HEK293 (cell line): ENCODE measurements around the gene HOXB8.

ENCODE experiments used
- CTCF ChIA-PET: fragments of 350-600 bp; formaldehyde crosslinking; extraction: SDS; loops from one replicate; lab custom pipeline; 2021; ENCODE audit warnings: antibody characterized with exemption; lab: Yijun Ruan, JAX
- POLR2A ChIA-PET: fragments of 300-600 bp; formaldehyde crosslinking; extraction: SDS; loops from one replicate; lab custom pipeline; 2020; ENCODE audit warnings: antibody characterized with exemption, inconsistent platforms; lab: Yijun Ruan, JAX
- H3K27ac ChIP-seq: fragments of 200-500 bp; sonication (Bioruptor generic); 2 replicates; pipeline ENCODE4 v1.5.1; 2014; ENCODE audit warnings: low read depth, low read length, control low read depth, inconsistent platforms; ENCODE audit errors: extremely low read depth
- H3K36me3 ChIP-seq, 2 experiments: fragments of 200-500 bp in 1 of 2; sonication (Bioruptor generic) in 1 of 2; 1 replicate in 1 of 2; 2 replicates in 1 of 2; pipeline ENCODE4 v1.5.1; 2014 to 2017; ENCODE audit warnings: inconsistent platforms in 2 of 2, low read length in 2 of 2; ENCODE audit not compliant: control insufficient read depth in 2 of 2, insufficient read depth in 1 of 2
- H3K4me1 ChIP-seq: fragments of 200-500 bp; sonication (Bioruptor generic); 2 replicates; pipeline ENCODE4 v1.5.1; 2014; ENCODE audit warnings: mild to moderate bottlenecking, low read length, inconsistent platforms; ENCODE audit not compliant: control insufficient read depth, insufficient read depth
- H3K4me3 ChIP-seq: 2 replicates; pipeline ENCODE4 v1.5.1; 2011; ENCODE audit warnings: low read depth, mild to moderate bottlenecking, control low read depth, low read length, moderate library complexity
- H3K9me3 ChIP-seq: fragments of 200-500 bp; sonication (Bioruptor generic); 2 replicates; pipeline ENCODE4 v1.5.1; 2014; ENCODE audit warnings: low read depth, low read length, inconsistent platforms; ENCODE audit not compliant: control insufficient read depth, insufficient read depth
- KLF1 ChIP-seq: fragments of 450-650 bp; formaldehyde crosslinking; IDR thresholded peaks from 2 replicates; pipeline ENCODE4 v1.5.1; 2016; ENCODE audit warnings: missing biosample characterization, missing genetic modification characterization
- KLF16 ChIP-seq: fragments of 450-650 bp; formaldehyde crosslinking; IDR thresholded peaks from 2 replicates; pipeline ENCODE4 v1.5.1; 2017; ENCODE audit warnings: missing biosample characterization, missing genetic modification characterization
- KLF8 ChIP-seq: fragments of 450-650 bp; formaldehyde crosslinking; IDR thresholded peaks from 2 replicates; pipeline ENCODE4 v1.5.1; 2016; ENCODE audit warnings: missing biosample characterization, missing genetic modification characterization
- KLF9 ChIP-seq: fragments of 450-650 bp; formaldehyde crosslinking; IDR thresholded peaks from 2 replicates; pipeline ENCODE4 v1.5.1; 2016; ENCODE audit warnings: missing biosample characterization, missing genetic modification characterization, low read depth
- PRDM4 ChIP-seq: fragments of 450-650 bp; formaldehyde crosslinking; IDR thresholded peaks from 2 replicates; pipeline ENCODE4 v1.5.1; 2017; ENCODE audit warnings: missing biosample characterization, missing genetic modification characterization
- SCRT2 ChIP-seq: fragments of 450-650 bp; formaldehyde crosslinking; IDR thresholded peaks from 2 replicates; pipeline ENCODE4 v1.5.1; 2016; ENCODE audit warnings: missing biosample characterization, missing genetic modification characterization
- SP2 ChIP-seq: fragments of 450-650 bp; formaldehyde crosslinking; IDR thresholded peaks from 2 replicates; pipeline ENCODE4 v1.5.1; 2016; ENCODE audit warnings: missing biosample characterization, missing genetic modification characterization
- ZBTB11 ChIP-seq: fragments of 450-650 bp; formaldehyde crosslinking; conservative IDR thresholded peaks from 2 replicates; pipeline ENCODE4 v1.5.1; 2016; ENCODE audit warnings: low read depth, missing biosample characterization, missing genetic modification characterization
- ZBTB6 ChIP-seq: fragments of 450-650 bp; formaldehyde crosslinking; IDR thresholded peaks from 2 replicates; pipeline ENCODE4 v1.5.1; 2017; ENCODE audit warnings: missing biosample characterization, missing genetic modification characterization
- ZBTB7A ChIP-seq: fragments of 450-650 bp; formaldehyde crosslinking; IDR thresholded peaks from 2 replicates; pipeline ENCODE4 v1.5.1; 2016; ENCODE audit warnings: low read depth, missing biosample characterization, missing genetic modification characterization
- ZNF18 ChIP-seq: fragments of 450-650 bp; formaldehyde crosslinking; IDR thresholded peaks from 2 replicates; pipeline ENCODE4 v1.5.1; 2016; ENCODE audit warnings: missing biosample characterization, missing genetic modification characterization
- ZNF366 ChIP-seq: fragments of 450-650 bp; formaldehyde crosslinking; conservative IDR thresholded peaks from 2 replicates; pipeline ENCODE4 v1.5.1; 2016; ENCODE audit warnings: missing biosample characterization, missing genetic modification characterization
- ZNF391 ChIP-seq: fragments of 450-650 bp; formaldehyde crosslinking; IDR thresholded peaks from 2 replicates; pipeline ENCODE4 v1.5.1; 2016; ENCODE audit warnings: low read depth, missing biosample characterization, missing genetic modification characterization, borderline replicate concordance
- ZNF416 ChIP-seq: fragments of 450-650 bp; formaldehyde crosslinking; IDR thresholded peaks from 2 replicates; pipeline ENCODE4 v1.5.1; 2016; ENCODE audit warnings: missing biosample characterization, missing genetic modification characterization
- ZNF580 ChIP-seq: fragments of 450-650 bp; formaldehyde crosslinking; IDR thresholded peaks from 2 replicates; pipeline ENCODE4 v1.5.1; 2016; ENCODE audit warnings: missing biosample characterization, missing genetic modification characterization
- ZNF626 ChIP-seq: fragments of 450-650 bp; sonication (Bioruptor Pico); formaldehyde crosslinking; IDR thresholded peaks from 2 replicates; pipeline ENCODE4 v1.5.1; 2018; ENCODE audit warnings: missing biosample characterization, missing genetic modification characterization, inconsistent platforms
- ZNF654 ChIP-seq: fragments of 450-650 bp; formaldehyde crosslinking; IDR thresholded peaks from 2 replicates; pipeline ENCODE4 v1.5.1; 2016; ENCODE audit warnings: low read depth, missing biosample characterization, missing genetic modification characterization
- ZNF660 ChIP-seq: fragments of 450-650 bp; IDR thresholded peaks from 2 replicates; pipeline ENCODE4 v1.5.1; 2018; ENCODE audit warnings: missing biosample characterization, mild to moderate bottlenecking, missing genetic modification characterization
- ZSCAN30 ChIP-seq: fragments of 450-650 bp; IDR thresholded peaks from 2 replicates; pipeline ENCODE4 v1.5.1; 2018; ENCODE audit warnings: missing biosample characterization, mild to moderate bottlenecking, missing genetic modification characterization, moderate library complexity
- ZXDB ChIP-seq: fragments of 450-650 bp; formaldehyde crosslinking; IDR thresholded peaks from 2 replicates; pipeline ENCODE4 v1.5.1; 2016; ENCODE audit warnings: missing biosample characterization, missing genetic modification characterization
- TF ChIP-seq, protein P1 (sequence below): fragments of 450-650 bp; formaldehyde crosslinking; IDR thresholded peaks from 2 replicates; pipeline ENCODE4 v1.5.1; 2016; ENCODE audit warnings: missing biosample characterization, missing genetic modification characterization, borderline replicate concordance

Gene HOXB8

DNA sequence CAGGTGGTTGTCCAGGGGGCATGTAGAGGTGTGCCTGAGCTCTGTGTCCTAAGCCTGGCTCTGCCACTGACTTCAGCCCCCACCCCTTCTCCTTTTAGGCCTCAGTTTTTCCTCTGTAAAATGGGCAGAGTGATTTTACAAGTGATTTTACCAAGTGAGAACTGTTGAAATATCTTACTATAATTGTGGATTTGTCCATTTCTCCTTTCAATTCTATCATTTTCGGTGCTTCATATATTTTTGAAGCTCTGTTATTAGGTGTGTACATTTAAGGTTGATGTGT, 32.8 kb upstream of the HOXB8 start:
- H3K27ac ChIP-seq = peak overlapping the region; percentile 93
- POLR2A ChIA-PET = interaction anchor here (1.3 to 3.1 kb wide), 2 partner anchors 11 to 22 kb away, joined by 10 to 23 read pairs; partner anchors contain the start of gene HOXB9
- no peaks in the 10 kb centered on the region for H3K9me3 ChIP-seq
- H3K36me3 ChIP-seq = peaks cover 0 to 8% of the 10 kb centered on the region in 2 experiments; a peak in 1 of 3 replicates
- peaks cover 6% of the 10 kb centered on the region for H3K4me1 ChIP-seq
- TF ChIP-seq ZSCAN30 (tag by site-specific recombination) (peak; percentile 16; the same call in 1 of the 2 replicates), ZNF660 (tag by site-specific recombination) (no peak), ZNF580 (peak; percentile 73)
- CTCF ChIA-PET = interaction anchor here (0.6 to 2.2 kb wide), 6 partner anchors 11 to 542 kb away, joined by 4 to 16 read pairs (median 6); no protein-coding TSS in a partner anchor
- peak overlapping the region; percentile 80 for H3K4me3 ChIP-seq

DNA sequence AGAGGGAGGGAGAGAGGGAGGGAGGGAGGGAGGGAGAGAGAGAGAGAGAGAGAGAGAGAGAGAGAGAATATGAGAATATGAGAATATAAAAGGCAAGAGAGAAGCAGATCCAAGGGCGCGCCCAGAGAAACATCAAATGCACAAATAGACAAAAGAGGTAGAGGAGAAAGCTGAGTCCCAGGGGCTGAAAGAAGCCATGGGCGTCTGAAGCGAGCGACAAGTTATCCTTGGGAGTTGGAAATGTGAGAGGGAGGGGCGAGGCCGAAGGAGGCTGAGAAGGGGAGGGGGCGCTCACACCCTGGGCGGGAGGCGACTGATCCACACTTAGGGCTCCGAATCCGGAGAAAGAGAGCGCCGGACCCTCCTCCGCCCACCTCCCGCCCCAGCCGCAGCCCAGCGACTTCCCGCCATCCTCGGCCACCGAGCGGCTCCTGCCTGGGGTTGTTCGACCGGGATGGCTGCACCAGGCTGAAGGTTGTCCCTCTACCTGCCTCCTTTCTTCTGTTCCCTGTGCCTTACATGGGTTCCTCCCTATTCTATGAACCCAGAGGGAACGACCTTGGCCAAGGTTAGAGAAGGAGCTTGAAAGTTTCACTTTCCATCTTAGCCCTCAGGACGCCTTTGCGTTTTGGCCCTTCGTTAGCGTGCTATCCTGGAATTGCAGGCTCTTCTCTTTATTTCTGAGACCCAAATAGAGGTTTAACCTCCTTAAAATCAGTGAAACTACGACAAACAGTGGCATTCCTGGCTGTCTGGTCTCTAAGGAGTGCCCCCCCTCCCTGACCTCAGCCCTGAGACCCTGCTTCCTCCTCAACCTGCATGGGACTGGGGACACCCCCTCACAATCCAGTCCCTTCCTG, 32.2 kb upstream of the HOXB8 start:
- CTCF ChIA-PET = interaction anchor here (0.7 to 2.2 kb wide), 6 partner anchors 11 to 467 kb away, joined by 3 to 16 read pairs (median 6); no protein-coding TSS in a partner anchor
- Histone ChIP-seq H3K4me3 (peak overlapping the region; percentile 80), H3K9me3 (no peaks in the 10 kb centered on the region), H3K27ac (peak overlapping the region; percentile 93), H3K36me3 (peaks cover 0 to 14% of the 10 kb centered on the region in 2 experiments; a peak in 1 of 3 replicates), H3K4me1 (peaks cover 6% of the 10 kb centered on the region)
- POLR2A ChIA-PET = interaction anchor here (0.6 to 3.1 kb wide), 5 partner anchors 11 to 359 kb away, joined by 3 to 23 read pairs (median 5); partner anchors contain the start of gene HOXB9
- TF ChIP-seq ZXDB (tag by site-specific recombination) = peak; percentile 7; the same call in 1 of the 2 replicates
- peak; percentile 97 for TF ChIP-seq ZNF366
- peak; percentile 70 for TF ChIP-seq KLF1 (tag by site-specific recombination)
- peak; percentile 1; the same call in 1 of the 2 replicates for TF ChIP-seq PRDM4
- no peak for TF ChIP-seq ZNF416 (tag by site-specific recombination)
- TF ChIP-seq KLF9 = peak; percentile 54
- peak; percentile 60 for TF ChIP-seq KLF8 (tag by site-specific recombination)
- TF ChIP-seq ZNF391 = peak; percentile 65; the same call in 1 of the 2 replicates
- TF ChIP-seq ZSCAN30 (tag by site-specific recombination) = 0 out of 2 replicates have a peak, but pooled peaks have one; percentile 24
- TF ChIP-seq ZBTB6 (tag by site-specific recombination) = 0 out of 2 replicates have a peak, but pooled peaks have one; percentile 69
- 0 out of 2 replicates have a peak, but pooled peaks have one; percentile 23 for TF ChIP-seq ZBTB11
- TF ChIP-seq SP2 = peak; percentile 86
- TF ChIP-seq KLF16 (tag by site-specific recombination) = peak; percentile 36; the same call in 1 of the 2 replicates
- TF ChIP-seq, protein P1, sequence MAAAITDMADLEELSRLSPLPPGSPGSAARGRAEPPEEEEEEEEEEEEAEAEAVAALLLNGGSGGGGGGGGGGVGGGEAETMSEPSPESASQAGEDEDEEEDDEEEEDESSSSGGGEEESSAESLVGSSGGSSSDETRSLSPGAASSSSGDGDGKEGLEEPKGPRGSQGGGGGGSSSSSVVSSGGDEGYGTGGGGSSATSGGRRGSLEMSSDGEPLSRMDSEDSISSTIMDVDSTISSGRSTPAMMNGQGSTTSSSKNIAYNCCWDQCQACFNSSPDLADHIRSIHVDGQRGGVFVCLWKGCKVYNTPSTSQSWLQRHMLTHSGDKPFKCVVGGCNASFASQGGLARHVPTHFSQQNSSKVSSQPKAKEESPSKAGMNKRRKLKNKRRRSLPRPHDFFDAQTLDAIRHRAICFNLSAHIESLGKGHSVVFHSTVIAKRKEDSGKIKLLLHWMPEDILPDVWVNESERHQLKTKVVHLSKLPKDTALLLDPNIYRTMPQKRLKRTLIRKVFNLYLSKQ = no peak
- TF ChIP-seq ZNF18 (tag by site-specific recombination) = no peak
- TF ChIP-seq ZNF654 (tag by site-specific recombination) = no peak
- peak; percentile 56 for TF ChIP-seq SCRT2 (tag by site-specific recombination)
- peak; percentile 65; the same call in 1 of the 2 replicates for TF ChIP-seq ZBTB7A (tag by site-specific recombination)
- TF ChIP-seq ZNF626 (tag by site-specific recombination) = no peak
- TF ChIP-seq ZNF660 (tag by site-specific recombination) = 0 out of 2 replicates have a peak, but pooled peaks have one; percentile 6
